DND-41 (cell line): ENCODE data around the gene MAGEA6.

ENCODE experiments used
- EZH2 ChIP-seq: IDR thresholded peaks from 3 replicates; pipeline ENCODE4 v1.6.1; 2012; ENCODE audit warnings: borderline replicate concordance, low read depth, mild to moderate bottlenecking, moderate library complexity, low read length, inconsistent platforms; ENCODE audit not compliant: severe bottlenecking
- TF ChIP-seq, protein P1 (sequence below): IDR thresholded peaks from 2 replicates; pipeline ENCODE4 v1.5.1; 2012; ENCODE audit warnings: borderline replicate concordance, low read length, moderate library complexity, mild to moderate bottlenecking; ENCODE audit not compliant: poor library complexity, severe bottlenecking; ENCODE audit errors: extremely low read depth

DNA sequence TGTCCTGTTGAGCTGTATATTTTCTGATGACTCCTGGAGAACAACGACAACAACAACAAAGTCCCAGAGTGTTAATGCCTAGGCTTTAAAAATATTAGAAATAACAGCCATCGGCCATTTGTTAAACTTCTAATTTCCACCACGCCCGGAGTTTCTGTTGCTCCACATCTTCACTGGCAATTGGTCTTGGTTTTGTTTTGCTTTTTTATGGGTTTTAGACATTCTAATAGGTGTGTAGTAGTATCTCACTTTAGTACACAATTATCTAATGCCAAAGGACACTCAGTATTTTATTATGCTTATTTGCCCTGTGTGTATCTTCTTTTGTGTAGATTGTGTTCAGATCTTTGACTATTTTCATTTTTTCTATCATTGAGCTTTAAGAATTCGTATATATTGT is 30.9 kb downstream of the MAGEA6 start:
- TF ChIP-seq, protein P1, sequence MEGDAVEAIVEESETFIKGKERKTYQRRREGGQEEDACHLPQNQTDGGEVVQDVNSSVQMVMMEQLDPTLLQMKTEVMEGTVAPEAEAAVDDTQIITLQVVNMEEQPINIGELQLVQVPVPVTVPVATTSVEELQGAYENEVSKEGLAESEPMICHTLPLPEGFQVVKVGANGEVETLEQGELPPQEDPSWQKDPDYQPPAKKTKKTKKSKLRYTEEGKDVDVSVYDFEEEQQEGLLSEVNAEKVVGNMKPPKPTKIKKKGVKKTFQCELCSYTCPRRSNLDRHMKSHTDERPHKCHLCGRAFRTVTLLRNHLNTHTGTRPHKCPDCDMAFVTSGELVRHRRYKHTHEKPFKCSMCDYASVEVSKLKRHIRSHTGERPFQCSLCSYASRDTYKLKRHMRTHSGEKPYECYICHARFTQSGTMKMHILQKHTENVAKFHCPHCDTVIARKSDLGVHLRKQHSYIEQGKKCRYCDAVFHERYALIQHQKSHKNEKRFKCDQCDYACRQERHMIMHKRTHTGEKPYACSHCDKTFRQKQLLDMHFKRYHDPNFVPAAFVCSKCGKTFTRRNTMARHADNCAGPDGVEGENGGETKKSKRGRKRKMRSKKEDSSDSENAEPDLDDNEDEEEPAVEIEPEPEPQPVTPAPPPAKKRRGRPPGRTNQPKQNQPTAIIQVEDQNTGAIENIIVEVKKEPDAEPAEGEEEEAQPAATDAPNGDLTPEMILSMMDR = no peak
- TF ChIP-seq EZH2 = no peak
